ENCODE measurements around the gene CCDC142. TPM values are rescaled to one million over a fixed set of nuclear protein-coding genes. Genes with fewer than 3 reads are reported as not detected.

The CCDC142 gene
- total and polyA plus RNA-seq, 2 experiments from 2014 or later = 5.1 to 12.3 TPM

DNA sequence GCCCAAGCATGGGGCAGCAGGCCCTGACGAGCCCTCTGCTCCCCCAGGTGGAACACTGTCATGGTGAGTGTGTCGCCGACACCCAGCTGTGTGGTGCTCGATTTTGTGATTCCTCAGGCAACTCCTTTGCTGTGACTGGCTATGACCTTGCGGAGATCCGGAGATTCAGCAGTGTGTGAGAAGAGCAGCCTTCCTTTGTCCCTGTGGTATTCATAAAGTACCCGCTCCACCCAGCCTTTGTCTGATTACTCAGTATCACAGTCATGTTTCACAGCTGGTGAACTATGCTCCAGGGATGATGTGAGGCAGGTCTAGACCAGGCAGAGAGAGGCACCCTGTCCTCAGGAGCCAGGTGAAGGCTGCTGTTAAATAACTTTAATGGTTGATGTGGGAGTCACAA, 57.3 kb downstream of the CCDC142 start:
- H3K27me3 ChIP-seq (ENCODE audit: insufficient read depth) = peaks cover 8% of the 10 kb centered on the region
- no peaks in the 10 kb centered on the region for H3K79me2 ChIP-seq (replicated peaks; ENCODE audit: insufficient read depth)
- H3K4me3 ChIP-seq = no peak overlapping the region
- H3K27me3 Mint-ChIP-seq (ENCODE audit: insufficient read depth, low read depth, poor library complexity) = peaks cover 34% of the 10 kb centered on the region
- H3K4me3 Mint-ChIP-seq = no peak overlapping the region
- H3K4me1 Mint-ChIP-seq = peaks cover 10% of the 10 kb centered on the region
- H3K27ac Mint-ChIP-seq = peak overlapping the region; percentile 33; the same call in 1 of the 2 replicates
- TF ChIP-seq CREB1 (CRISPR knock-in tag; IDR thresholded peaks at IDR 0.05; ENCODE audit: low read depth) (no peak), JUNB (IDR thresholded peaks at IDR 0.05; ENCODE audit: unreplicated experiment) (no peak), ZNF331 (CRISPR knock-in tag; IDR thresholded peaks at IDR 0.05; ENCODE audit: low read depth) (no peak), EZH2phosphoT487 (IDR thresholded peaks at IDR 0.05; ENCODE audit: unreplicated experiment) (no peak), STAT1 (IDR thresholded peaks at IDR 0.05; ENCODE audit: unreplicated experiment) (no peak), ZNF114 (CRISPR knock-in tag; IDR thresholded peaks at IDR 0.05) (no peak)
- TF ChIP-seq, protein P1, sequence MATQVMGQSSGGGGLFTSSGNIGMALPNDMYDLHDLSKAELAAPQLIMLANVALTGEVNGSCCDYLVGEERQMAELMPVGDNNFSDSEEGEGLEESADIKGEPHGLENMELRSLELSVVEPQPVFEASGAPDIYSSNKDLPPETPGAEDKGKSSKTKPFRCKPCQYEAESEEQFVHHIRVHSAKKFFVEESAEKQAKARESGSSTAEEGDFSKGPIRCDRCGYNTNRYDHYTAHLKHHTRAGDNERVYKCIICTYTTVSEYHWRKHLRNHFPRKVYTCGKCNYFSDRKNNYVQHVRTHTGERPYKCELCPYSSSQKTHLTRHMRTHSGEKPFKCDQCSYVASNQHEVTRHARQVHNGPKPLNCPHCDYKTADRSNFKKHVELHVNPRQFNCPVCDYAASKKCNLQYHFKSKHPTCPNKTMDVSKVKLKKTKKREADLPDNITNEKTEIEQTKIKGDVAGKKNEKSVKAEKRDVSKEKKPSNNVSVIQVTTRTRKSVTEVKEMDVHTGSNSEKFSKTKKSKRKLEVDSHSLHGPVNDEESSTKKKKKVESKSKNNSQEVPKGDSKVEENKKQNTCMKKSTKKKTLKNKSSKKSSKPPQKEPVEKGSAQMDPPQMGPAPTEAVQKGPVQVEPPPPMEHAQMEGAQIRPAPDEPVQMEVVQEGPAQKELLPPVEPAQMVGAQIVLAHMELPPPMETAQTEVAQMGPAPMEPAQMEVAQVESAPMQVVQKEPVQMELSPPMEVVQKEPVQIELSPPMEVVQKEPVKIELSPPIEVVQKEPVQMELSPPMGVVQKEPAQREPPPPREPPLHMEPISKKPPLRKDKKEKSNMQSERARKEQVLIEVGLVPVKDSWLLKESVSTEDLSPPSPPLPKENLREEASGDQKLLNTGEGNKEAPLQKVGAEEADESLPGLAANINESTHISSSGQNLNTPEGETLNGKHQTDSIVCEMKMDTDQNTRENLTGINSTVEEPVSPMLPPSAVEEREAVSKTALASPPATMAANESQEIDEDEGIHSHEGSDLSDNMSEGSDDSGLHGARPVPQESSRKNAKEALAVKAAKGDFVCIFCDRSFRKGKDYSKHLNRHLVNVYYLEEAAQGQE (IDR thresholded peaks at IDR 0.05; ENCODE audit: unreplicated experiment) = no peak
- TF ChIP-seq, protein P2, sequence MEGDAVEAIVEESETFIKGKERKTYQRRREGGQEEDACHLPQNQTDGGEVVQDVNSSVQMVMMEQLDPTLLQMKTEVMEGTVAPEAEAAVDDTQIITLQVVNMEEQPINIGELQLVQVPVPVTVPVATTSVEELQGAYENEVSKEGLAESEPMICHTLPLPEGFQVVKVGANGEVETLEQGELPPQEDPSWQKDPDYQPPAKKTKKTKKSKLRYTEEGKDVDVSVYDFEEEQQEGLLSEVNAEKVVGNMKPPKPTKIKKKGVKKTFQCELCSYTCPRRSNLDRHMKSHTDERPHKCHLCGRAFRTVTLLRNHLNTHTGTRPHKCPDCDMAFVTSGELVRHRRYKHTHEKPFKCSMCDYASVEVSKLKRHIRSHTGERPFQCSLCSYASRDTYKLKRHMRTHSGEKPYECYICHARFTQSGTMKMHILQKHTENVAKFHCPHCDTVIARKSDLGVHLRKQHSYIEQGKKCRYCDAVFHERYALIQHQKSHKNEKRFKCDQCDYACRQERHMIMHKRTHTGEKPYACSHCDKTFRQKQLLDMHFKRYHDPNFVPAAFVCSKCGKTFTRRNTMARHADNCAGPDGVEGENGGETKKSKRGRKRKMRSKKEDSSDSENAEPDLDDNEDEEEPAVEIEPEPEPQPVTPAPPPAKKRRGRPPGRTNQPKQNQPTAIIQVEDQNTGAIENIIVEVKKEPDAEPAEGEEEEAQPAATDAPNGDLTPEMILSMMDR (conservative IDR thresholded peaks at IDR 0.05; ENCODE audit: low read depth in 2 of 2) = no peak
- TF ChIP-seq, protein P3, sequence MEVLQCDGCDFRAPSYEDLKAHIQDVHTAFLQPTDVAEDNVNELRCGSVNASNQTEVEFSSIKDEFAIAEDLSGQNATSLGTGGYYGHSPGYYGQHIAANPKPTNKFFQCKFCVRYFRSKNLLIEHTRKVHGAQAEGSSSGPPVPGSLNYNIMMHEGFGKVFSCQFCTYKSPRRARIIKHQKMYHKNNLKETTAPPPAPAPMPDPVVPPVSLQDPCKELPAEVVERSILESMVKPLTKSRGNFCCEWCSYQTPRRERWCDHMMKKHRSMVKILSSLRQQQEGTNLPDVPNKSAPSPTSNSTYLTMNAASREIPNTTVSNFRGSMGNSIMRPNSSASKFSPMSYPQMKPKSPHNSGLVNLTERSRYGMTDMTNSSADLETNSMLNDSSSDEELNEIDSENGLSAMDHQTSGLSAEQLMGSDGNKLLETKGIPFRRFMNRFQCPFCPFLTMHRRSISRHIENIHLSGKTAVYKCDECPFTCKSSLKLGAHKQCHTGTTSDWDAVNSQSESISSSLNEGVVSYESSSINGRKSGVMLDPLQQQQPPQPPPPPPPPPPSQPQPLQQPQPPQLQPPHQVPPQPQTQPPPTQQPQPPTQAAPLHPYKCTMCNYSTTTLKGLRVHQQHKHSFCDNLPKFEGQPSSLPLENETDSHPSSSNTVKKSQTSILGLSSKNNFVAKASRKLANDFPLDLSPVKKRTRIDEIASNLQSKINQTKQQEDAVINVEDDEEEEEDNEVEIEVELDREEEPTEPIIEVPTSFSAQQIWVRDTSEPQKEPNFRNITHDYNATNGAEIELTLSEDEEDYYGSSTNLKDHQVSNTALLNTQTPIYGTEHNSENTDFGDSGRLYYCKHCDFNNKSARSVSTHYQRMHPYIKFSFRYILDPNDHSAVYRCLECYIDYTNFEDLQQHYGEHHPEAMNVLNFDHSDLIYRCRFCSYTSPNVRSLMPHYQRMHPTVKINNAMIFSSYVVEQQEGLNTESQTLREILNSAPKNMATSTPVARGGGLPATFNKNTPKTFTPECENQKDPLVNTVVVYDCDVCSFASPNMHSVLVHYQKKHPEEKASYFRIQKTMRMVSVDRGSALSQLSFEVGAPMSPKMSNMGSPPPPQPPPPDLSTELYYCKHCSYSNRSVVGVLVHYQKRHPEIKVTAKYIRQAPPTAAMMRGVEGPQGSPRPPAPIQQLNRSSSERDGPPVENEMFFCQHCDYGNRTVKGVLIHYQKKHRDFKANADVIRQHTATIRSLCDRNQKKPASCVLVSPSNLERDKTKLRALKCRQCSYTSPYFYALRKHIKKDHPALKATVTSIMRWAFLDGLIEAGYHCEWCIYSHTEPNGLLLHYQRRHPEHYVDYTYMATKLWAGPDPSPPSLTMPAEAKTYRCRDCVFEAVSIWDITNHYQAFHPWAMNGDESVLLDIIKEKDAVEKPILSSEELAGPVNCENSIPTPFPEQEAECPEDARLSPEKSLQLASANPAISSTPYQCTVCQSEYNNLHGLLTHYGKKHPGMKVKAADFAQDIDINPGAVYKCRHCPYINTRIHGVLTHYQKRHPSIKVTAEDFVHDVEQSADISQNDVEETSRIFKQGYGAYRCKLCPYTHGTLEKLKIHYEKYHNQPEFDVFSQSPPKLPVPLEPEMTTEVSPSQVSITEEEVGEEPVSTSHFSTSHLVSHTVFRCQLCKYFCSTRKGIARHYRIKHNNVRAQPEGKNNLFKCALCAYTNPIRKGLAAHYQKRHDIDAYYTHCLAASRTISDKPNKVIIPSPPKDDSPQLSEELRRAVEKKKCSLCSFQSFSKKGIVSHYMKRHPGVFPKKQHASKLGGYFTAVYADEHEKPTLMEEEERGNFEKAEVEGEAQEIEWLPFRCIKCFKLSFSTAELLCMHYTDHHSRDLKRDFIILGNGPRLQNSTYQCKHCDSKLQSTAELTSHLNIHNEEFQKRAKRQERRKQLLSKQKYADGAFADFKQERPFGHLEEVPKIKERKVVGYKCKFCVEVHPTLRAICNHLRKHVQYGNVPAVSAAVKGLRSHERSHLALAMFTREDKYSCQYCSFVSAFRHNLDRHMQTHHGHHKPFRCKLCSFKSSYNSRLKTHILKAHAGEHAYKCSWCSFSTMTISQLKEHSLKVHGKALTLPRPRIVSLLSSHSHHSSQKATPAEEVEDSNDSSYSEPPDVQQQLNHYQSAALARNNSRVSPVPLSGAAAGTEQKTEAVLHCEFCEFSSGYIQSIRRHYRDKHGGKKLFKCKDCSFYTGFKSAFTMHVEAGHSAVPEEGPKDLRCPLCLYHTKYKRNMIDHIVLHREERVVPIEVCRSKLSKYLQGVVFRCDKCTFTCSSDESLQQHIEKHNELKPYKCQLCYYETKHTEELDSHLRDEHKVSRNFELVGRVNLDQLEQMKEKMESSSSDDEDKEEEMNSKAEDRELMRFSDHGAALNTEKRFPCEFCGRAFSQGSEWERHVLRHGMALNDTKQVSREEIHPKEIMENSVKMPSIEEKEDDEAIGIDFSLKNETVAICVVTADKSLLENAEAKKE (CRISPR knock-in tag; IDR thresholded peaks at IDR 0.05) = no peak
- TF ChIP-seq, protein P4, sequence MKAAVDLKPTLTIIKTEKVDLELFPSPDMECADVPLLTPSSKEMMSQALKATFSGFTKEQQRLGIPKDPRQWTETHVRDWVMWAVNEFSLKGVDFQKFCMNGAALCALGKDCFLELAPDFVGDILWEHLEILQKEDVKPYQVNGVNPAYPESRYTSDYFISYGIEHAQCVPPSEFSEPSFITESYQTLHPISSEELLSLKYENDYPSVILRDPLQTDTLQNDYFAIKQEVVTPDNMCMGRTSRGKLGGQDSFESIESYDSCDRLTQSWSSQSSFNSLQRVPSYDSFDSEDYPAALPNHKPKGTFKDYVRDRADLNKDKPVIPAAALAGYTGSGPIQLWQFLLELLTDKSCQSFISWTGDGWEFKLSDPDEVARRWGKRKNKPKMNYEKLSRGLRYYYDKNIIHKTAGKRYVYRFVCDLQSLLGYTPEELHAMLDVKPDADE (IDR thresholded peaks at IDR 0.05) = no peak
- H3K36me3 ChIP-seq (ENCODE audit: insufficient read depth) = peaks cover 8% of the 10 kb centered on the region; the same call in 1 of the 2 replicates
- H2AFZ ChIP-seq = no peak overlapping the region
- H3K4me2 ChIP-seq = no peak overlapping the region
- H4K20me1 ChIP-seq (replicated peaks; ENCODE audit: insufficient read depth) = peaks cover 5% of the 10 kb centered on the region; the same call in 1 of the 2 replicates
- peaks cover 13% of the 10 kb centered on the region; the same call in 1 of the 2 replicates for H3F3A ChIP-seq (replicated peaks; ENCODE audit: low read depth)
- no peaks in the 10 kb centered on the region for H3K9me3 Mint-ChIP-seq
- no peak overlapping the region for H3K27ac ChIP-seq (ENCODE audit: low read depth)
- H3K9me2 ChIP-seq (ENCODE audit: insufficient read depth) = no peaks in the 10 kb centered on the region
- DNase-seq (ENCODE audit: low spot score) (no peak), ATAC-seq (no peak)
- H3K4me1 ChIP-seq (ENCODE audit: insufficient read depth) = no peaks in the 10 kb centered on the region
- peaks cover 55% of the 10 kb centered on the region for H3K36me3 Mint-ChIP-seq (ENCODE audit: low read depth)

All from GM23338 (cell line).